IPS-NIHi11 (cell line): ENCODE measurements around the gene ZSCAN23.
A peak's percentile ranks its signal among the peaks of the same experiment; 100 is the strongest.
"Not testable (repeated sequence)": the region's sequence is repeated elsewhere in the genome, so short reads cannot be mapped to it uniquely, and the experiment has no call there.

Experiments
- DNase-seq: peaks from one replicate; pipeline ENCODE4 v3.0.0; 2012; ENCODE audit warnings: mixed read lengths, low spot score

The ZSCAN23 gene

DNA sequence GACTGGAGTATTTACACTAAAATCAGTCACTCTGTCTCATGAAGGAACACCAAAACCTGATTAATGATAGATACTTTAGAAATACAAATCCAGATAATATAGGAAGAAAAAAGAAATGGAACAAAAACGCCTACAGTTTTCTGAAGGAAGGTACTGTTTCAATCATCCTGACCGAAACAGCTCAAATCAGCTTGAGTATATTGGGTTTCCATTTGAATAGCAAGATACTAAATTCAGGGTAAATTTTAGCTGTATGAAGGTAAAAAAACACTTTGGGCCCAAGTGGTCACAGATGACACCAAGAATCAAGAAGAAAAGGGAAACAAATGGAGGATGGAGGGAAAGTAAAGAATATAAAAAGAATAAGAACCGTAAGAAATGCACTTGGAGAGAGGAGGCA lies 6.9 kb downstream of the ZSCAN23 start:
- DNase-seq = no peak

DNA sequence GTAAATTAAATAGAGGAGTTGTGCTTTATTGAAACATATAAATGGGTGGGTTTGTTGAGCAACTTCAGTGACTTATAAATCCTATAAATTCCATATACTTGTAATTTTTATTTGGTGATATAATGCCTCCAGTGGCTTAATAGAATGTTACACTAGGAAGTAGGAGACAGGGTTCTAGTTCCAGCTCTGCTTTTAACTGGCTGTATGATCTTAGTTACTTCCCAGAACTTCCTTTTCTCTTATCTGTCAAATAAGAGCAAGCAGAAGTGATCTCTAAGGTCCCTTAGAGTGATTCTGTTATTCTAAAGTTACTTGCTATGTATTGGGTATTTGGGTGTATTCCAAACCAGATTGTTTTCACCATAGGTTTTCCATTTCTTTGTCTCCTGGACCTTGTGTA lies 10.2 kb downstream of the ZSCAN23 start:
- no peak for DNase-seq

DNA sequence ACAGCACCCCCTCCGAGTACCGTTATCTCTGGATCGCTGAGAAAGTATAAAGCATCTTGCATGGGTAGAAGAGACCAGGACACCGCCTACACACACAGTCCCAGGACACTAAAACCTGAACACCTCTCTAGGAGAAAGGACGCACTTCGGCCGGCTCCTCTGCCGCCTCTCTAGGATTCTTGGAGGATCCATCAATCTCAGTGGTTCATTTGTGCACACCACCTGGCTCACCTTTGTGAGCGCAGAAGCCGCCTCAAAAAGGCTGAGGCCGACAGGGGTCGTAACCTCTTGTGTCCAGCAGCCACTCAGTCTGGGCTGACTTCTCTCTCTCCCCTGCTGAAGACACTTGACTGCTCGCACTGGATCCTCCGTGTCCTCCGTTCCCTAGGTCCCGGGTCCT lies 13.5 kb downstream of the ZSCAN23 start:
- DNase-seq = peak; percentile 8

DNA sequence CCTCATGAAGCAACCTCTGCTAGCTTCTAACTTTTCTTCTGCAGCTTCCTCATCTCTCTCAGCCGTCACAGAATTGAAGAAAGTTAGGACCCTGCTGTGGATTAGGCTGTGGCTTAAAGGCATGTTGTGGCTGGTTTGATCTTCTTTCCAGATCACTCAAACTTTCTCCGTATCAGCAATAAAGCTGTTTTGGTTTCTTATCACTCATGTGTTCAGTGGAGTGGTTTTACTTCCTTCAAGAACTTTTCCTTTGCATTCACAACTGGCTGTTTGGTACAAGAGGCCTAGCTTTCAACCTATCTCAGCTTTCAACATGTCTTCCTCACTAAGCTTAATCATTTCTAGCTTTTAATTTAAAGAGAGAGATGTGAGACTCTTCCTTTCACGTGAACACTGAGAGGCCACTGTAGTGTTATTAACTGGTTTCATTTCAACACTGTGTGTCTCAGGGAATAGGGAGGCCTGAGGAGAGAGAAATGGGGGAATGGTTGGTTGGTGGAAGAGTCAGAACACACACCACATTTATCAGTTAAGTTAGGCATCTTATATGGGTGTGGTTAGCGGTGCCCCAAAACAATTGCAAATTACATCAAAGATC lies 17.2 kb downstream of the ZSCAN23 start:
- no peak for DNase-seq

DNA sequence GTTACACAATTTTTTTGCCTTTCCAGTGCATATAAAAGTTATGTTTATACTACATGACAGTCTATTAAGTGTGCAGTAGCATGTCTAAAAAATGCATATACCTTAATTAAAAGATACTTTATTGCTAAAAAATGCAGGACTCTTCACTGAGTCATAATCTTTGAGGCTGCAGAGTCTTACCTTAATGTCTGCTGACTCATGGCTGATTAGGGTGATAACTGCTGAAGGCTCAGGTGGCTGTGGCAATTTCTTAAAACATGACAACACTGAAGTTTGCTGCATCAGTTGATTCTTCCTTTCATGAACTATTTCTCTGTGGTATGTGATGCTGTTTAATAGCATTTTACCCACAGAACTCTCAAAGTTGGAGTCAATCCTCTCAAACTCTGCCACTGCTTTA lies 19.1 kb downstream of the ZSCAN23 start:
- no peak for DNase-seq

DNA sequence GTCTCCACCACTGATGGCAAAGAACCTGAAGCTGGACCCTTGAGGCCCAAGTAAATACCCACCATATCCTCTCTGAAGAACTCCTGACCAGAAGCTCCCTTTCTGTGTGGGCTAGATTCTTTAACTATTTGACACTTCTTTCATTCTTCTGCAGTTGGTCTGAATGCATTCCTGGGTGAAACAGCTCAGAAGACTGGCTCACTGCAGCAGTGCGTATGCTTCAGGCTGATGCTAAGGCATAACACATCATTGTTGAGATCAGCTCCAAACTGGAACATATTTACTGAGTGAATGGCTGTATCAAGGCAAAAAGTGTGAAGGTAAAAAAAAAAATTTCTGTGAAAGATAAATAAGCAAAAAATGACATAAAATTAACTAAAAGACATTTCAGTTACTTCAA lies 19.7 kb downstream of the ZSCAN23 start:
- no peak for DNase-seq

DNA sequence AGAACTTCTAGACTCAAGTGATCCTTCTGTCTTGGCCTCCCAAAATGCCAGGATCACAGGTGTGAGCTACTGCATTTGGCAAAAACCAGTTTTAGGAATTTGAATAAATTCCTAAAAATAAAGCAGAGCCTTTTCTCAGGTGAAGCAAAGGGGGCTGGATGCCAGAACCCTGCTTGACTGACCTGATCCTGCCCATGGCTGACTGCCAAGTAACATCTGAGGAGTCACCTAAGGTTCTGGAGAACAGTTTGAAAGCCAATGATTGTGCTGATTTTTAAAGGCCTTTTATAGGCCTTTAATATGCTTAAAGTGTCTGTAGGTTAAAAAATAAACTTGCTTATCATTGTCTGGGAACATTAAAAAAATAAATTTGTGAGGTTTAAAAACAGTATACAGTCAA lies 29.6 kb downstream of the ZSCAN23 start:
- DNase-seq = no peak

DNA sequence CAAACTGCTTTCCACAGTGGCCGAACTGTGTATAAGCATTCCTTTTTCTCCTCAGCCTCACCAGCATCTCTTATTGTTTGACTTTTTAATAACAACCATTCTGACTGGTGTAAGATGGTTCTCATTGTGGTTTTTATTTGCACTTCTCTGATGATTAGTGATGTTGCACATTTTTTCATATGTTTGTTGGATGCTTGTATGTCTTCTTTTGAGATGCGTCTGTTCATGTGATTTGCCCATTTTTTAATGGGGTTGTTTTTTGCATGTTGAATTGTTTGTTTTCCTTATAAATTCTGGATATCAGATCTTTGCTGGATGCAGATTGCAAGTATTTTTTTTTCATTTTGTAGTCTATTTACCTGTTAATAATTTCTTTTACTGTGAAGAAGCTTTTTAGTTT lies 32.5 kb downstream of the ZSCAN23 start:
- DNase-seq = no peak

DNA sequence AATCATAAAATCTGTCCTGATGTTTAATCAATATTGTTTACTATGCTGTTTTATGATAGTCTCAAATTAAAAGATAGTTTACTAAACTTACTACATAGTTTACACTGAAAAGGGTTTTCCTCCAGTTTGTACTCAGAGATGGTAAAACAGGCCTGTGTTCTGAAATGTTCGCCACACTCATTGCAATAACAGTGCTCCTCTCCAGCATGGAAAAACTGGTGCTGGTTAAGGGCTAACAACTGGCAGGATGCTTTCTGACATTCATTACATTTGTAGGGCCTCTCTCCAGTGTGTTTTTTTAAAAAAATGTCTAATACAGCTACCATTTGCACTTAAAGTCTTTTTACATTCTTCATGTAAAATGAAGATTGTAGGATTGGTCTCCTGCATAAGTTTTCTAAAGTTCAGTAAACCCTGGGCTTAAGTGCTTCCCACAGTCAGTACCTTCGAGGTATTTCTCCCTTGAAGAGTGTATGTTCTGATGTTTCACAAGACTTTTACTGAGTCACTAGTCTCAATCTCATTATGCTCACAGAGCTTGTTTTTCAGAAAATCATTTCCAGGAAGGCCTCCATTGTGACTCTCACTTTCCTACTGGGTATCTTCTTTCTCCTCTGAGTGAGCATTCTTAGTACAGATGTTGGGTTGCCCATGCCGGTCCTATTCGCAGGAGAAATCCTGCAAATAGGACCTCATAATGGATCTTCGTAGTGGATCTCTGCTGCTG lies 35.1 kb downstream of the ZSCAN23 start:
- no peak for DNase-seq

DNA sequence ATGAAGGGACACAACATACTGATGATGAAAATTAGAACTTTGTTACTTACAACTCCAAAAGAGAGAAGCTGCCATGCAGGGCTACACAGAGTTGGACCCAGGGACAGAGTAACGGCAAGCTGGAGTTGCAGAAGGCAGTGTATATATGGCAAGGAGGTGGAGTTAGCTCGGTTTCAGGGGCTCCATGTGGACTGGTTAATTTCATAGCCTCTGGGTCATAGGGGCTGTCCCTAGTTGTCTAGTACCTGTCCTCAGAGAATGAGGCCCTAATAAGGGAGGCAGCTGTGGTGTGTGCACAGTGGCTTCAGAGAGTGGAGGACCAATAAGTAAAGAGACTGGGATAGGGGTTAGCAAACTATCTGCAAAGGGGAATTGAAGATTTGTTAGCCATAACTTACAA lies 35.9 kb downstream of the ZSCAN23 start:
- no peak for DNase-seq

DNA sequence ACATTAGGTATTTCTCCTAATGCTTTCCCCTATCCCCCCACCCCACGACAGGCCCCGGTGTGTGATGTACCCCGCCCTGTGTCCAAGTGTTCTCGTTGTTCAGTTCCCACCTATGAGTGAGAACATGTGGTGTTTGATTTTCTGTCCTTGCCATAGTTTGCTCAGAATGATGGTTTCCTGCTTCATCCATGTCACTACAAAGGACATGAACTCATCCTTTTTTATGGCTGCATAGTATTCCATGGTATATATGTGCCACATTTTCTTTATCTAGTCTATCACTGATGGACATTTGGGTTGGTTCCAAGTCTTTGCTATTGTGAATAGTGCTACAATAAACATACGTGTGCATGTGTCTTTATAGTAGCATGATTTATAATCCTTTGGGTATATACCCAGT lies 39.4 kb downstream of the ZSCAN23 start:
- not testable (repeated sequence) for DNase-seq

DNA sequence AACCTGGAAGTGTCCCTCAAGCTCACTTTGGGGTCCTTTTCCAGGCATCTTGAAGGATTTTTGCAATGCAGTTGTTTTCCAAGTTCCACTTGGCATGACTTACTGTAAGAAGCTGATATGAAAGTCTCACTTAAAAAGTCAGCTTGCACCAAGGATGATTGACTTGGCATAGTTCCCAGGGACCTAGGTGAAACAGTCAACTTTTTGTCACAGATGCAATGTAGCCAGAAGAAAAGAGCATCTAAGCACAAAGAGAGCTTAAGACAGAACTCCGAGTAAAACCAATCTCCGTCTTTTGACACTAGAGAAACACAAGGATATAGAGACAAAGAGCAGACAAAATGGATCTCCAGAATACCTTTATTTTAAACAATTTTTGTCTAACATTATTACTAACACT lies 41.1 kb downstream of the ZSCAN23 start:
- DNase-seq = no peak

DNA sequence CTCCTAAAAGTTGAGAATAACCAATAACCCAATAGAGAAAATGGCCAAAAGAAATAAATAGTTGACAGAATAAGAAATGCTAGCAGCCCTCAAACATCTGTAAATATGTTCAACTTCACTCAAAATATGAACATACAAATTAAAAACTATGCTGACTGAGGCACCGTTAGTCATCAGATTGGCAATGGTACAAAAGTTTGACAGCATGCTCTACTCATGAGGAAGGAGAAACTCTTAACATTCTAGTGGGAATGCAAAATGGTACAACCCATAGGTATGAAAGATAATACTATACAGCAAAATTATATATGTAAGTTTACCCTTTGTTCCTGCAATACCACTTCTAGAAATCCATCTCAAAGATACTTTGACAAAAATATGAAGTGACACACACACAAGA lies 42.1 kb downstream of the ZSCAN23 start:
- no peak for DNase-seq

DNA sequence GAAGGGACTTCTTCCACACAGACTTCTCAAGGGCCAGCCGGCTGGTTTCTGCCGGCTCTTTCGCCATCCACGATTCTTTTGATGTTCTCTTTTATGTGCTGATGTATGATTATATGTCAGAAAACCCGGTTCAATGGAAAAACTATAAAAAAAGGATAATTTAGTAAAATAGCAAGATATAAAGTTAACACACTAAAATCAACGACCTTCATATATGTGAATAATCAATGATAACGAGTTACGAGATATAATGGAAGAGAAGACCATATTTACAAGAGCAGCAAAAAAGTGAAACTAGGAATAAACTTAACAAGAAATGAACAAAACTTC lies 43.2 kb downstream of the ZSCAN23 start:
- no peak for DNase-seq

DNA sequence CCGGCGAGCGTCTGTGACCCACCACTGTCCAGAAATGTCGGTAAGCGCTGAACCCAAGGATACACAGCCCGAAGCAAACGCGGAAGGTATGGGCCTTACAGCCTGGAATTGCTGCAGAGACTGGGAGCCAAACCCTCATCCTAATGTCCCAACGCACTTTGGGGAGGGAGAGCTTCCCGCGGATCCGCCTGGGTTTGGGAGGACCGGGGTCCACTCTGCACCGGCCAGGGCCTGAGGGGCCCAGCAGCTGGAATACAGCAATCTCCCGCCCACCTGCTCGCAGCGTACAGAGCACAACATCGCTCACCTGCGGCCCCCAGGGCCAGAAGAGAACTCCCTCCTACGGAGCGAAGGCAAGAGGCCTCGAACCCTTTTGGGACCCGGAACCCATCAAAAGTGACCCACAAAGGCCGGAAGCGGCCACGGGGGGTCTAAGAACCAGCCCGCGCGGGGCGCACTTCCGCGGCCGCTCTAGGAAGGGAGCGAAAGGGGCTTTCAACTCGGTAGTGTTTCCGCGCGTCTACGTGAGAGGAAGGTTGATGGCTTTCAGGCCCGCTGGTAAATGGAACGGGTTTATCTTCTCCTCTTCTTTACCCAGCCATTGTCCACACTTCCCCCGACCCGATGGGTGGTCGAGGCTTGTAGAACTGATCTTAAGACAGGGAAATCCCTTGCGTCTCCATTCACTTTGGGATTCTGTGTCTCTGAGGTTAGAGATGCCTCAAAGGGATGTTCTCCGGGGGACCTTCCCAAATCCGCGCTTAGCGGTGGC lies 43.8 kb downstream of the ZSCAN23 start, which contains the start of gene ZSCAN12:
ZSCAN12 (minus strand) TSS at position 398 of the 772 bp plus-strand sequence. CDS start 1,342 bp downstream, outside the sequence.
- peak; percentile 69 for DNase-seq

DNA sequence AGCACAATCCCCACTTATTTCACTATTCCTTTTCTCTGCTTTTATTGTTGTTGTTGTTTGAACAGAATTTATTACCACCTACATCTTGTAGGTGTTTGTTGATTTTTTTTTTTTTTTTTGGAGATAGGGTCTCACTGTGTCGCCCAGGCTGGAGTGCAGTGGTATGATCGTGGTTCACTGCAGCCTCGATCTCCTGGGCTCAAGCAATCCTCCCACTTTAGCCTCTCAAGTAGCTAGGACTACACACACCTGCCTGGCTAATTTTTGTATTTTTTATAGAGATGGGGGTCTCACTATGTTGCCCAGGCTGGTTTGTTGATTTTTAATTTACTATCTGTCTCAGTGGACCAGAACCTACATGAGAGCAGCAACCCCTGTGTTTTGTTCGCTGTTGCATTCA lies 47.4 kb downstream of the ZSCAN23 start:
- no peak for DNase-seq

DNA sequence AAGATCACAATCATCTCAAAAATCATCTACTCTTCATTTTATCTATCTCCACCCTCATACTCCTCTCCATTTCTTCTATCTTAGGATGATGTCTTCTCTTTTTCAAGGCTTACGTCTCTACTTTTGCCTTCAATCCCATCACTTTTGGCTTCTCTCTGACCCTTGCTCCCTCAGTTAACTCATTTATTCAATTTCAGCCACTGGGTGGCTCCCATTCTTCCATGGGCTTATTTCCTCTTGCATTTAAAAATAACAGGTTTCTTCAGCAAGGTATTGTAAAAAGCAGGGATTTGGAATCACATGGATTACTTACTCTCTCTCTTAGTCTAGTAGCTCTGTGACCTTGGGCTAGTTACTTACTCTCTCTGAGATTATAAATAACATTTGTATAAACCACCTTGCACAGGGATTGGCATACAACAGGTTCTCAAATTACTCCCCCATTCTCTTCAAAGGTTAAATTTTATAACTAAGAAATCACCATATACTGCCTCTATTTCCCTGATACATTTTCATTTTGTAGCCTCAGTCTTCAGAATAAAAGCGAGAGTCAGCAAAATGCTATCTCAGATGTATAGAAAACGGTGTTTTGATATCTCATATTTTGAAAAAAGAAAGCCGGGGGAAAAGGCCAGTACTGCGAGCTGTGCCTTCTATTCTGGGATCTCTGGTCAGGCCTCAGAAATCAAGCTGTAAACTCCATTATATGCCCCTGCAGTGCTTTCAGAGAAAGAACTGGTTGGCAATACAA lies 49.2 kb downstream of the ZSCAN23 start:
- no peak for DNase-seq

DNA sequence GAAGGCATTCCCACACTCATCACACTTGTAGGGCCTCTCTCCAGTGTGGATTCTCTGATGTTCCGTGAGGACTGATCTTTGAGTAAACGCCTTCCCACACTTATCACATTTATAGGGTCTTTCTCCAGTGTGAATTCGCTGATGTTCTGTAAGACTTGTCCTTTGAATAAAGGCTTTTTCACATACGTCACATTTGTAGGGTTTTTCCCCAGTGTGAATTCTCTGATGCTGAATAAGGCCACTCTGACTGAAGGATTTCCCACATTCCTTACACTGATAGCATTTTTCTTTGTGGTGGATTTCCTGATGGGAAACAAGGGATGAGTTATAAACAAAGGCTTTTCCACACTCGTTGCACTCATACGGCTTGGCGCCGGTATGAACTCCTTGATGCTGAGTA lies 52.6 kb downstream of the ZSCAN23 start:
- no peak for DNase-seq

DNA sequence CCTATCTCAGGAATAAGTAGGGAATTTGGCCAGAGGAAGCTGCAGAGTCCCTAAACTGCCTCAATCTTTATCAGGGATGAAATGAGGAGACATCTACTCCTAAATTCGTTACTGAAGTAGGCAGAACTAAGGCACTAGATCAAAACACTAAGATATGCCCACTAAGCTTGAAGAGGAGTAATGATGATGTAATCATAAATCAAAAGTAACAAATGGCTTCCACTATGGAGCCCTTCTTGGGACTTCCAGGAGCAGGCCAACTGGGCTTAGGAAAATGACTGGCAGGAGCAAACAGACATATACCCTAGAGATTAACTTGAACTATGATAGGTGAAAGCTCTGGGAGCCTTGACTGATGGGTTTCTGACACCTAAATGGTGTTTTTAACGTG lies 59.2 kb downstream of the ZSCAN23 start:
- no peak for DNase-seq

DNA sequence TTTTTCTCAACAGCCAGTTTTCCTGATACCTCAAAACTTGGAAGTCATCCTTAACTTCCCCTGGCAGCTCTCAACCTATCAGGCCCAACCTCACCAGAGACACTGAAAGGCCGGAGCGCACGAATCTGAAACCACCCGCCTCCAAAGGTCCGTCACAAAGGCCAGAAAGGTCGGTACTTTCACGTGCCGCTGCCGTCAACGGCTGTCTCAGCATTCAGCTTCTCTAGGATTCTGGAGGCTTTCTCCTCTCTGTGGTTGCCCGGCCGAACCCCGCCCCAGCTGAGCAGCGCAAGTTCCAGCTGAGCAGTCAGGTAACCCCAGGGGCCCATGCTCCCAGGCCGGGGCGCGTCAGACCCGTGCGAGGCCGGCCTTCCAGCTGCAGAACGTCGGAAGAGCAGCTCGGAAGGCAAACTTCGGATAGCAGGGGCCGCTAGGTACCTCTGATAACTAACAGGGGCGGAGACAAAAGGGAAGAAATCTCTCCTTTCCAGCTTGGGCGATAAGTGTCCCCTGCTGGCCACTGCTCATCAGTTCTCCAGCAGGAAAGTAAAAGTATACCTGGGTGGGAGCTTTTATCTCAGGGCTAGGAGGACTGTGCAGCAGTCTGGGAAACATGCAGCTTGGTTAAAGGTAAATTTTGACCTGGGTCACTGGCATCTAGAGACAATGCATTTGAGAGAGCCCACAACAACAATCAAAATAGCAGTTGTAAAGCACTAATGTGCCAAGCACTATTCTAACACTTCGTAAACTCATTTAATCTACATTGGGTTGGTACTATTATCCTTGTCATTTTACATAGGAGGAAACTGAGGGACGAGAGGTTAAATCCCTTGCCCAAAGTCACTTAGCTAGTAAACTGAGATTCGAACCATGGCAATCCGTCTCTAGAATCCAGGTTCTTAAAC lies 59.8 kb downstream of the ZSCAN23 start:
- peak; percentile 86 for DNase-seq
